ENCODE results near the gene TSPO2. TPM values are rescaled to one million over a fixed set of nuclear protein-coding genes. Genes with fewer than 3 reads are reported as not detected.
"Not testable (repeated sequence)": the region's sequence is repeated elsewhere in the genome, so short reads cannot be mapped to it uniquely, and the experiment has no call there.

TSPO2 gene
- total and polyA plus RNA-seq, 2 donors (not counting 3 experiments of a cell fraction or from before 2014, with no cell fraction given): not detected

GRCh38 chr6:41006217-41006616, 36.0 kb upstream of the TSPO2 start:
- CTCF ChIA-PET; H3K27ac ChIP-seq (ENCODE audit: insufficient read depth, low read depth, low read length); dilution Hi-C loops (cut with MboI; ENCODE audit: extremely low pct_ligation_motif_present, low sequenced_read_pairs); H3K4me1 ChIP-seq (ENCODE audit: control insufficient read depth, extremely low read depth, insufficient read depth, low read length); H3K9me1 ChIP-seq (replicated peaks; ENCODE audit: control insufficient read depth, extremely low read depth, insufficient read depth, low read length); H3K9me3 ChIP-seq (replicated peaks; ENCODE audit: control insufficient read depth, insufficient read depth, low read length); H3K79me2 ChIP-seq (ENCODE audit: control insufficient read depth, insufficient read depth, low read length); H3K9ac ChIP-seq (replicated peaks; ENCODE audit: extremely low read depth, insufficient read depth, low read length); H2AFZ ChIP-seq (ENCODE audit: low read depth, low read length); BruUV-seq (replicated peaks); H3K4me2 ChIP-seq (ENCODE audit: insufficient read depth, low read length); H3K4me3 ChIP-seq (replicated peaks in 1 of 3; ENCODE audit: insufficient read depth in 1 of 3, low read depth in 1 of 3, low read length in 3 of 3); H3K36me3 ChIP-seq (ENCODE audit: control insufficient read depth in 2 of 2, extremely low read depth in 1 of 2, insufficient read depth in 2 of 2, low read length in 2 of 2); H4K20me1 ChIP-seq (replicated peaks; ENCODE audit: control insufficient read depth, extremely low read depth, insufficient read depth, low read length); POLR2A ChIA-PET: not testable (repeated sequence)
- DNase-seq (ENCODE audit: low read depth, low spot score): peak; percentile 70
- peak; percentile 48 to 55 for TF ChIP-seq CTCF (IDR thresholded peaks at IDR 0.05; ENCODE audit: extremely low read depth in 1 of 2, insufficient read depth in 1 of 2, low read depth in 1 of 2, low read length in 2 of 2)
- peak; percentile 85 for FAIRE-seq
- peaks cover 8 to 17% of the 10 kb centered on the region in 2 experiments for H3K27me3 ChIP-seq (ENCODE audit: control insufficient read depth in 2 of 2, insufficient read depth in 2 of 2, low read length in 2 of 2)
- intact Hi-C loops (cut with micrococcal nuclease): loop anchor here (1.0 kb wide), 3 partner anchors 22 to 111 kb away; no protein-coding TSS in a partner anchor

- H3K4me2 ChIP-seq (ENCODE audit: insufficient read depth, low read length); H3K9ac ChIP-seq (replicated peaks; ENCODE audit: extremely low read depth, insufficient read depth, low read length); CTCF ChIA-PET; FAIRE-seq; H3K9me3 ChIP-seq (replicated peaks; ENCODE audit: control insufficient read depth, insufficient read depth, low read length); H3K9me1 ChIP-seq (replicated peaks; ENCODE audit: control insufficient read depth, extremely low read depth, insufficient read depth, low read length); H3K36me3 ChIP-seq (ENCODE audit: control insufficient read depth in 2 of 2, extremely low read depth in 1 of 2, insufficient read depth in 2 of 2, low read length in 2 of 2); H2AFZ ChIP-seq (ENCODE audit: low read depth, low read length); dilution Hi-C loops (cut with MboI; ENCODE audit: extremely low pct_ligation_motif_present, low sequenced_read_pairs); H3K27ac ChIP-seq (ENCODE audit: insufficient read depth, low read depth, low read length); DNase-seq (ENCODE audit: low read depth, low spot score); BruUV-seq (replicated peaks); H3K4me3 ChIP-seq (replicated peaks in 1 of 3; ENCODE audit: insufficient read depth in 1 of 3, low read depth in 1 of 3, low read length in 3 of 3); H3K79me2 ChIP-seq (ENCODE audit: control insufficient read depth, insufficient read depth, low read length); POLR2A ChIA-PET; H3K4me1 ChIP-seq (ENCODE audit: control insufficient read depth, extremely low read depth, insufficient read depth, low read length); H4K20me1 ChIP-seq (replicated peaks; ENCODE audit: control insufficient read depth, extremely low read depth, insufficient read depth, low read length): not testable (repeated sequence)
- H3K27me3 ChIP-seq (ENCODE audit: control insufficient read depth in 2 of 2, insufficient read depth in 2 of 2, low read length in 2 of 2): peaks cover 8 to 19% of the 10 kb centered on the region in 2 experiments
- intact Hi-C loops (cut with micrococcal nuclease): loop anchor here (1.0 kb wide), 3 partner anchors 21 to 112 kb away; no protein-coding TSS in a partner anchor
Measured at GRCh38 chr6:41006980-41007379, 35.3 kb upstream of the TSPO2 start.
